Measurements from ENCODE around the gene NAGPA. TPM values are rescaled to one million over a fixed set of nuclear protein-coding genes. Genes with fewer than 3 reads are reported as not detected.

The NAGPA gene
- total RNA-seq, 1 experiment from 2014 or later = 12.5 TPM

GRCh38 chr16:5000573-5001001 is 33.1 kb downstream of the NAGPA start (continued):
- TF ChIP-seq ELF4 (CRISPR knock-in tag; IDR thresholded peaks at IDR 0.05; ENCODE audit: low read depth) = no peak
- no peak for TF ChIP-seq MLX (CRISPR knock-in tag; IDR thresholded peaks at IDR 0.05)
- no peak for TF ChIP-seq EMX1 (CRISPR knock-in tag; IDR thresholded peaks at IDR 0.05)
- no peak for TF ChIP-seq ESRRA (CRISPR knock-in tag; IDR thresholded peaks at IDR 0.05; ENCODE audit: borderline replicate concordance)
- no peak for TF ChIP-seq ZNF425 (CRISPR knock-in tag; conservative IDR thresholded peaks at IDR 0.05)

GRCh38 chr16:4994719-4995434 is 38.9 kb downstream of the NAGPA start:
- no peak overlapping the region for H3K4me3 Mint-ChIP-seq
- DNase-seq (ENCODE audit: low spot score) = no peak
- H3K4me1 Mint-ChIP-seq = no peaks in the 10 kb centered on the region
- ChIA-PET POLR2A (no interaction called here), CTCF (no interaction called here)
- H3K27me3 Mint-ChIP-seq (ENCODE audit: low read depth) = no peaks in the 10 kb centered on the region
- no peak for TF ChIP-seq SOX15 (CRISPR knock-in tag; IDR thresholded peaks at IDR 0.05)
- no peak for TF ChIP-seq PRRX2 (CRISPR knock-in tag; IDR thresholded peaks at IDR 0.05)
- TF ChIP-seq EMX1 (CRISPR knock-in tag; IDR thresholded peaks at IDR 0.05) = no peak
- no peak for TF ChIP-seq ZMAT4 (CRISPR knock-in tag; IDR thresholded peaks at IDR 0.05)
- no peak for TF ChIP-seq ELF4 (CRISPR knock-in tag; IDR thresholded peaks at IDR 0.05; ENCODE audit: low read depth)
- no peak for TF ChIP-seq ZSCAN18 (CRISPR knock-in tag; IDR thresholded peaks at IDR 0.05)
- no peak for TF ChIP-seq STAT6 (CRISPR knock-in tag; conservative IDR thresholded peaks at IDR 0.05; ENCODE audit: low read depth)
- no peak for TF ChIP-seq ZBTB43 (CRISPR knock-in tag; IDR thresholded peaks at IDR 0.05)
- no peak for TF ChIP-seq GABPB1 (CRISPR knock-in tag; IDR thresholded peaks at IDR 0.05)
- no peak for TF ChIP-seq MXD4 (CRISPR knock-in tag; IDR thresholded peaks at IDR 0.05; ENCODE audit: borderline replicate concordance)
- no peak for TF ChIP-seq MLX (CRISPR knock-in tag; IDR thresholded peaks at IDR 0.05)
- TF ChIP-seq TCF7 (CRISPR knock-in tag; IDR thresholded peaks at IDR 0.05; ENCODE audit: low read depth) = no peak
- no peak for TF ChIP-seq AFF4 (CRISPR knock-in tag; IDR thresholded peaks at IDR 0.05; ENCODE audit: borderline replicate concordance)
- no peak for TF ChIP-seq ETV6 (CRISPR knock-in tag; IDR thresholded peaks at IDR 0.05)
- no peaks in the 10 kb centered on the region for H3K36me3 Mint-ChIP-seq
- H3K9me3 Mint-ChIP-seq = 0 out of 2 replicates have a peak, but pooled peaks cover 6% of the 10 kb centered on the region
- no peak for ATAC-seq
- no peak overlapping the region for H3K27ac Mint-ChIP-seq

All from WTC11 (cell line).